H1 (cell line): ENCODE data around the gene ASTN2. TPM values are rescaled to one million over a fixed set of nuclear protein-coding genes. Genes with fewer than 3 reads are reported as not detected.

Experiments
- CTCF ChIA-PET: fragments of 300-600 bp; sonication (Branson Sonifier 250); formaldehyde crosslinking; loops from one replicate; lab custom pipeline; 2021; ENCODE audit not compliant: partially characterized antibody; lab: Charles Lee
- POLR2A ChIA-PET: fragments of 300-600 bp; sonication (Branson Sonifier 250); formaldehyde crosslinking; loops from one replicate; lab custom pipeline; 2021; ENCODE audit warnings: inconsistent platforms; ENCODE audit not compliant: partially characterized antibody; lab: Charles Lee
- DNase-seq, 2 experiments: peaks; one replicate each; pipeline versions ENCODE4 v3.0.0 to v3.0.0-alpha.2; 2010 to 2022; ENCODE audit warnings: low spot score in 2 of 2, low read depth in 1 of 2, mixed read lengths in 1 of 2
- FAIRE-seq: peaks from 2 replicates; lab custom pipeline; 2011; peaks lifted over from hg19 to GRCh38; lab: Jason Lieb, UNC
- H2AFZ ChIP-seq: 2 replicates; pipeline ENCODE4 v1.8.1; 2012; ENCODE audit warnings: low read length, inconsistent platforms
- H2AK5ac ChIP-seq: 2 replicates; pipeline ENCODE4 v1.6.1; 2013; ENCODE audit warnings: low read depth, low read length
- H2BK120ac ChIP-seq: replicated peaks from 2 replicates; pipeline ENCODE3; 2013; ENCODE audit warnings: low read depth, low read length, inconsistent platforms
- H2BK12ac ChIP-seq: 2 replicates; pipeline ENCODE4 v1.6.1; 2013; ENCODE audit warnings: low read depth, low read length
- H2BK15ac ChIP-seq: 2 replicates; pipeline ENCODE4 v1.6.1; 2013; ENCODE audit warnings: low read length
- H2BK20ac ChIP-seq: 2 replicates; pipeline ENCODE4 v1.6.1; 2013; ENCODE audit warnings: low read length
- H2BK5ac ChIP-seq: 2 replicates; pipeline ENCODE4 v1.6.1; 2013; ENCODE audit warnings: low read depth, low read length
- H3K14ac ChIP-seq: 2 replicates; pipeline ENCODE4 v1.6.1; 2013; ENCODE audit warnings: inconsistent platforms; ENCODE audit not compliant: insufficient read length
- H3K18ac ChIP-seq: 2 replicates; pipeline ENCODE4 v1.6.1; 2013; ENCODE audit warnings: low read length; ENCODE audit errors: extremely low read depth
- H3K23ac ChIP-seq: 2 replicates; pipeline ENCODE4 v1.6.1; 2013; ENCODE audit warnings: inconsistent platforms; ENCODE audit not compliant: insufficient read length
- H3K23me2 ChIP-seq: 2 replicates; pipeline ENCODE4 v1.6.1; 2013; ENCODE audit warnings: low read depth, low read length
- H3K27ac ChIP-seq: 2 replicates; pipeline ENCODE4 v1.6.1; 2011; ENCODE audit warnings: low read depth, low read length, inconsistent platforms
- H3K27me3 ChIP-seq, 4 experiments: replicated peaks in 1 of 4; 1 replicate in 1 of 4; 2 replicates in 3 of 4; pipeline versions ENCODE4 v1.6.1 to v1.8.1; 2011 to 2013; ENCODE audit warnings: low read length in 3 of 4, mild to moderate bottlenecking in 3 of 4, inconsistent platforms in 2 of 4, mixed read lengths in 2 of 4, moderate library complexity in 1 of 4; ENCODE audit not compliant: control insufficient read depth in 3 of 4, insufficient read depth in 3 of 4; ENCODE audit errors: extremely low read depth in 1 of 4
- H3K36me3 ChIP-seq, 4 experiments: 2 replicates each; pipeline versions ENCODE4 v1.6.1 to v1.8.1; 2011 to 2013; ENCODE audit warnings: mild to moderate bottlenecking in 4 of 4, low read length in 3 of 4, moderate library complexity in 2 of 4, control low read depth in 1 of 4, inconsistent platforms in 1 of 4; ENCODE audit not compliant: insufficient read depth in 4 of 4, control insufficient read depth in 2 of 4
- H3K4ac ChIP-seq: replicated peaks from 2 replicates; pipeline ENCODE3; 2013; ENCODE audit warnings: low read length, low read depth, mixed read lengths, inconsistent platforms; ENCODE audit not compliant: insufficient read length
- H3K4me1 ChIP-seq, 4 experiments: replicated peaks in 1 of 4; 1 replicate in 1 of 4; 2 replicates in 3 of 4; pipeline versions ENCODE4 v1.6.1 to v1.8.1; 2011 to 2013; ENCODE audit warnings: low read length in 3 of 4, inconsistent platforms in 2 of 4, mixed read lengths in 1 of 4; ENCODE audit not compliant: insufficient read depth in 4 of 4, control insufficient read depth in 3 of 4
- H3K4me2 ChIP-seq, 2 experiments: 2 replicates each; pipeline versions ENCODE4 v1.6.1 to v1.8.1; 2011 to 2013; ENCODE audit warnings: low read depth in 2 of 2, low read length in 2 of 2, control low read depth in 1 of 2, inconsistent platforms in 1 of 2, mild to moderate bottlenecking in 1 of 2; ENCODE audit not compliant: insufficient read depth in 1 of 2
- H3K4me3 ChIP-seq, 4 experiments: fragments of 200-600, 300-600 bp in 1 of 4; sonication (generic), shearing (Covaris generic), sonication (Bioruptor Twin) in 1 of 4; 2 replicates each; pipeline versions ENCODE4 v1.5.1 to v1.8.1; 2011 to 2016; ENCODE audit warnings: low read length in 4 of 4, low read depth in 3 of 4, control low read depth in 2 of 4, inconsistent platforms in 2 of 4, mild to moderate bottlenecking in 2 of 4, mixed read lengths in 1 of 4, moderate library complexity in 1 of 4; ENCODE audit not compliant: insufficient read depth in 2 of 4; ENCODE audit errors: extremely low read depth in 1 of 4
- H3K56ac ChIP-seq: replicated peaks from 2 replicates; pipeline ENCODE3; 2013; ENCODE audit warnings: low read depth, mild to moderate bottlenecking, mixed read lengths, low read length, inconsistent platforms; ENCODE audit not compliant: insufficient read length
- H3K79me1 ChIP-seq: 2 replicates; pipeline ENCODE4 v1.6.1; 2013; ENCODE audit warnings: low read depth, low read length, control low read depth
- H3K79me2 ChIP-seq, 2 experiments: 2 replicates each; pipeline versions ENCODE4 v1.6.1 to v1.8.1; 2012 to 2013; ENCODE audit warnings: low read length in 2 of 2, mild to moderate bottlenecking in 2 of 2, inconsistent platforms in 1 of 2; ENCODE audit not compliant: insufficient read depth in 2 of 2, control insufficient read depth in 1 of 2
- H3K9ac ChIP-seq, 4 experiments: replicated peaks in 1 of 4; 1 replicate in 1 of 4; 2 replicates in 3 of 4; pipeline versions ENCODE4 v1.6.1 to v1.8.1; 2011 to 2013; ENCODE audit warnings: low read depth in 3 of 4, low read length in 3 of 4, control low read depth in 2 of 4, mild to moderate bottlenecking in 2 of 4, moderate library complexity in 2 of 4, inconsistent platforms in 1 of 4; ENCODE audit errors: extremely low read depth in 1 of 4
- H3K9me3 ChIP-seq, 2 experiments: 2 replicates each; pipeline versions ENCODE4 v1.6.1 to v1.8.1; 2012 to 2013; ENCODE audit warnings: mild to moderate bottlenecking in 2 of 2, moderate library complexity in 2 of 2, control low read depth in 1 of 2, inconsistent platforms in 1 of 2, low read depth in 1 of 2, low read length in 1 of 2, mixed read lengths in 1 of 2; ENCODE audit not compliant: insufficient read depth in 2 of 2
- H4K20me1 ChIP-seq, 2 experiments: replicated peaks in 1 of 2; 2 replicates each; pipeline versions ENCODE3 to v1.8.1; 2011 to 2013; ENCODE audit warnings: inconsistent platforms in 2 of 2, low read length in 2 of 2, mild to moderate bottlenecking in 1 of 2; ENCODE audit not compliant: insufficient read depth in 2 of 2, control insufficient read depth in 1 of 2
- H4K5ac ChIP-seq: 2 replicates; pipeline ENCODE4 v1.6.1; 2013; ENCODE audit warnings: low read length, low read depth, mixed read lengths, inconsistent platforms; ENCODE audit not compliant: insufficient read length
- H4K8ac ChIP-seq: 2 replicates; pipeline ENCODE4 v1.8.0; 2013; ENCODE audit warnings: mild to moderate bottlenecking, moderate library complexity, low read length, inconsistent platforms; ENCODE audit not compliant: insufficient read depth; ENCODE audit errors: extremely low read depth
- H4K91ac ChIP-seq: replicated peaks from 2 replicates; pipeline ENCODE3; 2013; ENCODE audit warnings: low read length, mixed read lengths, inconsistent platforms; ENCODE audit not compliant: insufficient read length
- CTCF ChIP-seq, 3 experiments: IDR thresholded peaks; 1 replicate in 2 of 3; 2 replicates in 1 of 3; pipeline versions ENCODE4 v1.5.1 to v1.6.1; 2011; ENCODE audit warnings: low read length in 3 of 3, mild to moderate bottlenecking in 3 of 3, inconsistent platforms in 2 of 3, low read depth in 1 of 3, moderate library complexity in 1 of 3; ENCODE audit not compliant: insufficient read depth in 1 of 3; ENCODE audit errors: control extremely low read depth in 1 of 3
- POLR2AphosphoS5 ChIP-seq: IDR thresholded peaks from 2 replicates; pipeline ENCODE4 v1.6.1; 2011; ENCODE audit warnings: low read depth, low read length
- RAD21 ChIP-seq, 2 experiments: IDR thresholded peaks in 1 of 2; conservative IDR thresholded peaks in 1 of 2; 2 replicates each; pipeline ENCODE4 v1.6.1; 2011; ENCODE audit warnings: low read depth in 2 of 2, low read length in 2 of 2, improper control_type of control experiment in 1 of 2, inconsistent platforms in 1 of 2, mild to moderate bottlenecking in 1 of 2, moderate library complexity in 1 of 2
- WGBS, 2 experiments: shearing (Covaris generic) in 1 of 2; methylation state at CpG; one replicate each; pipeline versions ENCODE4 v1.1.6 to v1.1.7; 2013 to 2015; ENCODE audit warnings: low lambda C conversion rate in 2 of 2, mixed read lengths in 2 of 2, inconsistent platforms in 1 of 2, low coverage in 1 of 2, missing lambda C conversion rate in 1 of 2; ENCODE audit not compliant: insufficient replicate concordance in 2 of 2, insufficient coverage in 1 of 2, insufficient read length in 1 of 2; ENCODE audit errors: extremely low coverage in 1 of 2, missing lambda C conversion rate in 1 of 2; 5-methylcytosine and 5-hydroxymethylcytosine counted together
- polyA plus RNA-seq, 7 experiments: library from polyadenylated mRNA; depleted of rRNA in 3 of 7; stranded (reverse) in 5 of 7; unstranded in 2 of 7; fragments of >200 nt in 5 of 7; fragments of 200-250 nt in 2 of 7; gene quantifications; 1 replicate in 5 of 7; 2 replicates in 1 of 7; 4 replicates in 1 of 7; pipeline versions ENCODE4 v1.2.1 to v1.2.3, GENCODE V29; 2011 to 2013; ENCODE audit warnings: missing spikeins in 2 of 7, mixed read lengths in 2 of 7
- total RNA-seq: library from RNA; stranded (reverse); fragmentation: NEBNext Ultra II Directional; extraction: Animal tissue kit (Norgen Biotek cat#: 25700); gene quantifications from 2 replicates; pipeline ENCODE4 v1.2.1, GENCODE V29; 2021

The ASTN2 gene
- total and polyA plus RNA-seq, 2 of the 8 experiments (the other 6 are each of a cell fraction or from before 2014, with no cell fraction given) = 8.2 to 13.7 TPM

DNA sequence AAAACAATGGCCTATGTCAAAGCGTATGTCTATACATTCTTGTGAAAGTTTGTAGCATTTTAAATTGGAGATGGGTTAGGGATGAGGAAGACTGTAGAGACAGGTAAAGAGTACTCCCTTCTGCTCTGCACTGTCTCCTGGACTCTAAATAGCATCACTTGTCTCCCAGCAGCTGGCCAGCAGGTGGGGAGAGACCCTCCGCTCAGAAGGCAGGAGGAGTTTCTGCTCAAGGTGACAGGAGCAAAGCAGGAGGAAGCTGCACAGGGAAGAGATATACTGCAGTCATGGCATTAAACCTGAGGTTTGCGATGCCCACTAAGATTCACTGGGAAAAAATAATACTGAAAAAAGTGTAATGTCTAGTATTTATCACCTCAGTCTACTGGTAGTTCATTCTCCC, 10.7 kb upstream of the ASTN2 start:
- CTCF ChIA-PET = interaction anchor here (0.5 to 2.6 kb wide), 12 partner anchors 13 to 528 kb away, joined by 3 to 13 read pairs (median 4); no protein-coding TSS in a partner anchor

More for the DNA sequence above, 10.7 kb upstream of the ASTN2 start:
- Histone ChIP-seq H2BK120ac (no peak overlapping the region), H3K4me2 (no peak overlapping the region), H3K79me2 (no peaks in the 10 kb centered on the region), H3K9me3 (no peaks in the 10 kb centered on the region), H3K23ac (no peak overlapping the region), H3K4ac (no peak overlapping the region)
- TF ChIP-seq POLR2AphosphoS5 (no peak), RAD21 (IDR thresholded peaks at IDR 0.05 in 1 of 2, conservative IDR thresholded peaks at IDR 0.05 in 1 of 2; ENCODE audit: low read depth in 2 of 2, low read length in 2 of 2) (peak; percentile 20 to 39; a peak in 1 of 4 replicates), CTCF (IDR thresholded peaks at IDR 0.05; ENCODE audit: control extremely low read depth in 1 of 3, insufficient read depth in 1 of 3, low read depth in 1 of 3, low read length in 3 of 3) (peak in 2 of 3 experiments; percentile 33; a peak in 2 of 4 replicates)
- TF ChIP-seq, all 59 proteins: peak for 2
- H4K91ac ChIP-seq = no peak overlapping the region
- H4K20me1 ChIP-seq = no peaks in the 10 kb centered on the region
- H3K27ac ChIP-seq = no peak overlapping the region
- POLR2A ChIA-PET = no interaction called here
- no peaks in the 10 kb centered on the region for H3K4me1 ChIP-seq
- no peak overlapping the region for H4K8ac ChIP-seq
- no peaks in the 10 kb centered on the region for H3K27me3 ChIP-seq
- H3K14ac ChIP-seq = no peak overlapping the region
- H3K36me3 ChIP-seq = no peaks in the 10 kb centered on the region
- H3K9ac ChIP-seq = no peak overlapping the region
- H2BK5ac ChIP-seq = no peak overlapping the region
- H3K18ac ChIP-seq = no peak overlapping the region
- FAIRE-seq (no peak), DNase-seq (no peak)
- no peaks in the 10 kb centered on the region for H3K79me1 ChIP-seq
- no peak overlapping the region for H3K4me3 ChIP-seq
- H3K56ac ChIP-seq = no peak overlapping the region
- H2BK20ac ChIP-seq = no peak overlapping the region
- H2AK5ac ChIP-seq = no peak overlapping the region
- no peak overlapping the region for H4K5ac ChIP-seq
- H2BK15ac ChIP-seq = no peak overlapping the region
- WGBS, 2 experiments = 77% methylated on average over 3 of the region's 3 CpGs; no CpG with 5 or more reads in 1 of the 2 experiments
- no peak overlapping the region for H2AFZ ChIP-seq
- no peaks in the 10 kb centered on the region for H3K23me2 ChIP-seq
- no peak overlapping the region for H2BK12ac ChIP-seq
